DND-41 (cell line): Measurements from ENCODE around the gene HOPX.

Source experiments
- CTCF ChIP-seq: IDR thresholded peaks from 2 replicates; pipeline ENCODE4 v1.5.1; 2012; ENCODE audit warnings: borderline replicate concordance, low read length, moderate library complexity, mild to moderate bottlenecking; ENCODE audit not compliant: poor library complexity, severe bottlenecking; ENCODE audit errors: extremely low read depth
- EZH2 ChIP-seq: IDR thresholded peaks from 3 replicates; pipeline ENCODE4 v1.6.1; 2012; ENCODE audit warnings: borderline replicate concordance, low read depth, mild to moderate bottlenecking, moderate library complexity, low read length, inconsistent platforms; ENCODE audit not compliant: severe bottlenecking

DNA sequence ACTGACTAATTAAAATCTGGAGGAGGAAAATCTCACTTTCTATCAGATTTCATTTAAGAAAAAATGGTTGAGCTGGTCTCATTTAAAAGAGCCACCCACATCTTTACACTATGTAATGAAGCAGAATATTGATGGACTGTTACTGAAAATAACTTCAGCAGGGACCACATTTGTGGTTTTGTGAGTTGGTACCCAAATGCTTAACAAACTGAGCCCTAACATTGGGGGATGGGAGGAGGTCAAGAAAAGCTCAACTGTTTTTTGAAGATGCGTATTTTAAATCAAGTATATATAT lies 30.1 kb downstream of the HOPX start:
- TF ChIP-seq CTCF, result no peak
- TF ChIP-seq EZH2, result no peak
